Activated T-cell treated with anti-CD3 and anti-CD28 coated beads for 1 hour (primary cell): ENCODE data around the gene ADARB1.

Experiments used
- DNase-seq: peaks from one replicate; pipeline ENCODE4 v3.0.0-alpha.2; 2020; ENCODE audit warnings: low read depth

The ADARB1 gene

GRCh38 chr21:45266518-45267389, 192.4 kb downstream of the ADARB1 start:
- DNase-seq, result no peak

DNA sequence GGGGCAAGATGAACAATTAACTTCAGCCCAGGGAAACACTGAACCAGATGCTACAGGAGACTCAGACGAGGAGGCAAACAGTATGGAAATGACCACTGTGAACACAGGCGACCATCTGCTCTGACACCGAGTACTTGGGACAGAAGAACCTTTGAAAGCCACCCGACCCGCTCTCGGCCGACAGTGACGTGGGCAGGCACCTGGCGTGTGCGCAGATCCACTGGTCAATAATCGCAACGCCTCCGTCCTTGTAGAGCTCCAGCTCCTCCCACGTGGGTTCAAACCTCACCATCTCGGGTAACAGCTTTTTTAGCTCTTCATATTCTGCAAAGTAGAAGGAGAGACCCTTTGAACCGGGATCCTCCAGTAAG, 193.0 kb downstream of the ADARB1 start:
- DNase-seq, result no peak

DNA sequence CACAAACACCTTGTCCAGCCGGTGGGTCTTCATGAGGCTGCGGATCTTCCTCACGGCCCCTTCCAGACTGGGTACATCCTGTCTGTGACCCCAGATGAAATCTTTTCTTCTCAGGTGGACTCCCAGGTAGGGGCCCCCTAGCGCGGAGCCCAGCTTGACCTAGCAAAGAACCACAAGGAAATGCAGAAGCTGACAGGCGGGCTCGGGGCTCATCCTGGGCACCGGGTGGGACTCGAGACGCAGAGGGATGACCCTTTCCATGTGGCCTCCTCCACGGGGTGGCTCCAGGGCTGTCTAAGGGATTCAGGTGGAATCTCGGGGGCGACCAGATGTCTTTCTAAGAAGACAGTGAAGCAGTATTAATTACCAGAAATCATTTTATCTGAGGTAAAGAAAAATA, 195.5 kb downstream of the ADARB1 start:
- no peak for DNase-seq

DNA sequence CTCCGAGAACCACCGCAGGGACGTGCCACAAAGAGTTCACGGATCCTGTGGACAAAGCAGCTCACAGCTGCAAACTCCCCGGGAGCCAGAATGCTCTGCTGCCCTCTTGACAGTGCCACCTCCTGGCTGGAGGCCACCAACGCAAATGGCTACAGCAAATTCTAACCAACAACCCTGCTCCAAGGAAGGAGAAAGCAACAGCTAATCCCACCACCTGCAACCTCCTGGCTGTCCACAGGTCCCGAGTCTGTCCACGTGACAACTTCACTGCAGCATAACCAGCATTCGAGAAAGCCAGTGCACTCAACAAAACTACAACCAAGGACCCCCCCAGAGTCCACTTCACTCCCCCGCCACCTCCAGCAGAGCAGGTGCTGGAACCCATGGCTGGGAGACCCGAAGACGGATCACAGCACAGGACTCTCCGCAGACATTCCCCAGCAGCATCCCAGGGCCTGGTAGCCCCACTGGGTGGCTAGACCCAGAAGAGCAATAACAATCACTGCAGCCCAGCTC, 196.0 kb downstream of the ADARB1 start:
- DNase-seq, result no peak
